Measurements from ENCODE around the gene ATAD3A.
A peak's percentile ranks its signal among the peaks of the same experiment; 100 is the strongest.
"Not testable (repeated sequence)": the region's sequence is repeated elsewhere in the genome, so short reads cannot be mapped to it uniquely, and the experiment has no call there.

DNA sequence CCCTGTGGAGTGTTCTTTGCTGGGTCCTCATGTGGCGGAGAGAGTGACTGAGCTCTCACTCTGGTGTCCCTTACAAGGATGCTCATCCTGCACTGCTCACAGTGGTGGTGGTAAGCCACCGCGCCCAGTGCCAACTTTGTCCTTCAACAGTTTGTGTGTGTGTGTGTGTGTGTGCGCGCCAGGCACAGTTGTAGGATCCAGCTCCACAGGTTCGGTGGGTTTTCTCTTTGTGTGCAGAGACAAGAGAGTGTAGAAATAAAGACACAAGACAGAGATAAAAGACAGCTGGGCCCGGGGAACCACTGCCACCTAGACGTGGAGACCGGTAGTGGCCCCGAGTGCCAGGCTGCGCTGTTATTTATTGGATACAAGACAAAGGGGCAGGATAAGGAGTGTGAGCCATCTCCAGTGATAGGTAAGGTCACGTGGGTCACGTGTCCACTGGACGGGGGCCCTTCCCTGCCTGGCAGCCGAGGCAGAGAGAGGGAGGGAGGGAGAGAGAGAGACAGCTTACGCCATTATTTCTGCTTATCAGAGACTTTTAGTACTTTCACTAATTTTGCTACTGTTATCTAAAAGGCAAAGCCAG lies 7.1 kb upstream of the ATAD3A start:
- TF ChIP-seq, protein P1, sequence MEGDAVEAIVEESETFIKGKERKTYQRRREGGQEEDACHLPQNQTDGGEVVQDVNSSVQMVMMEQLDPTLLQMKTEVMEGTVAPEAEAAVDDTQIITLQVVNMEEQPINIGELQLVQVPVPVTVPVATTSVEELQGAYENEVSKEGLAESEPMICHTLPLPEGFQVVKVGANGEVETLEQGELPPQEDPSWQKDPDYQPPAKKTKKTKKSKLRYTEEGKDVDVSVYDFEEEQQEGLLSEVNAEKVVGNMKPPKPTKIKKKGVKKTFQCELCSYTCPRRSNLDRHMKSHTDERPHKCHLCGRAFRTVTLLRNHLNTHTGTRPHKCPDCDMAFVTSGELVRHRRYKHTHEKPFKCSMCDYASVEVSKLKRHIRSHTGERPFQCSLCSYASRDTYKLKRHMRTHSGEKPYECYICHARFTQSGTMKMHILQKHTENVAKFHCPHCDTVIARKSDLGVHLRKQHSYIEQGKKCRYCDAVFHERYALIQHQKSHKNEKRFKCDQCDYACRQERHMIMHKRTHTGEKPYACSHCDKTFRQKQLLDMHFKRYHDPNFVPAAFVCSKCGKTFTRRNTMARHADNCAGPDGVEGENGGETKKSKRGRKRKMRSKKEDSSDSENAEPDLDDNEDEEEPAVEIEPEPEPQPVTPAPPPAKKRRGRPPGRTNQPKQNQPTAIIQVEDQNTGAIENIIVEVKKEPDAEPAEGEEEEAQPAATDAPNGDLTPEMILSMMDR (IDR thresholded peaks at IDR 0.05; ENCODE audit: low read depth, low read length) = peak; percentile 52
- not testable (repeated sequence) for TF ChIP-seq EZH2phosphoT487 (IDR thresholded peaks at IDR 0.05; ENCODE audit: low read depth)
